Skeletal muscle cell (primary cell): ENCODE results near the gene RPN1.
A peak's percentile ranks its signal among the peaks of the same experiment; 100 is the strongest.
"Not testable (repeated sequence)": the region's sequence is repeated elsewhere in the genome, so short reads cannot be mapped to it uniquely, and the experiment has no call there.

Source experiments
- DNase-seq: peaks from one replicate; pipeline ENCODE4 v3.0.0-alpha.2; 2010; ENCODE audit warnings: low read depth
- H3K4me3 ChIP-seq: 2 replicates; pipeline ENCODE4 v1.5.1; 2011; ENCODE audit warnings: low read depth, mild to moderate bottlenecking, control low read depth, low read length, moderate library complexity

RPN1 gene

DNA sequence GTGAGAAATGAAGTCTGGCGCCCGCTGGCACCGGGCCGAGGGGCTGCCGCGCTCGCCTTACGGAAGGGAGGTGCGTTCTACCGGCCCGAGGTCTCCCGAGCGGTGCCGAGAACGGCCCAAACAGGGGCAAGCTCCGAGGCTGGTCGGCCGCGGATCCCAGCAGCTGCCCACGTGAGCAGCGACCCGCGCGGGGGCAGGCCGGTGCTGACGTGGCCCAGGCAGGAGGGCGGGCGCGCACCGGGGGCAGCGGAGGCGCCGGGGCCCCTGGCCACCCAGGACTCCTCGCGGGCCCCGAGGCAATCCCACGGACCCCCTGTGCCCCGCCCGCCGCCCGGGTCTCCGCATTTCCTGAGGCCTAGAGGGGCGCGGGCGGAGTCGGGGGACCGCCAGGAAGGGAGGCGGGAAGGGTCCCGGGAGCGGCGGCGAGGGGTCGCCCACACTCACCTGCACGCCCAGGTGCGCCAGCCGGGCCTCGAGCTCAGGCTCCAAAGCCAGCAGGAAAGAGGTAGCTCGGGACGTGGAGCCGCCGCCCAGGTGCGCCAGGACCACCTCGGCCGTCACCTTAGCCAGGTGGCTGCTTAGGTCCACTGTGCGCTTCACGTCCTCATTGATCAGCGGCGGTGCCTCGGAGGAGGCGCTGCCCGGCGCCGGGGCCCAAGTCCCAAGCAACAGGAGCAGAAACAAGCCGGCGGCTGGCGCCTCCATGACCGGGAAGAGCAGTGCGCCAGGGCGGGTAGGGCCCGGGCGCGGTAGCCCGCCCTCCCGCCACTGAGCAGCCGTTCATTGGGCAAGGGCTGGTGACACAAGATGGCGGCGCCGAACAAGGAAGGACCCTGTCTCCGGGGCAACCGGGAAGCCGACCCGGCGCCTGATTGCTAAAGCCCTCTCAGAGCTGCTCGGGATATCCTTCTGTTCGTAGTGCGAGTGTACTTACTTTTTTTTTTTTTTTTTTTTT, at the start of gene RPN1:
TSS of gene RPN1 (minus strand) at position 723 of the 955 bp plus-strand sequence. CDS start at position 705, 18 bp downstream.
- DNase-seq: peak; percentile 79
- H3K4me3 ChIP-seq: peak within 1 kb of the TSS; percentile 98

DNA sequence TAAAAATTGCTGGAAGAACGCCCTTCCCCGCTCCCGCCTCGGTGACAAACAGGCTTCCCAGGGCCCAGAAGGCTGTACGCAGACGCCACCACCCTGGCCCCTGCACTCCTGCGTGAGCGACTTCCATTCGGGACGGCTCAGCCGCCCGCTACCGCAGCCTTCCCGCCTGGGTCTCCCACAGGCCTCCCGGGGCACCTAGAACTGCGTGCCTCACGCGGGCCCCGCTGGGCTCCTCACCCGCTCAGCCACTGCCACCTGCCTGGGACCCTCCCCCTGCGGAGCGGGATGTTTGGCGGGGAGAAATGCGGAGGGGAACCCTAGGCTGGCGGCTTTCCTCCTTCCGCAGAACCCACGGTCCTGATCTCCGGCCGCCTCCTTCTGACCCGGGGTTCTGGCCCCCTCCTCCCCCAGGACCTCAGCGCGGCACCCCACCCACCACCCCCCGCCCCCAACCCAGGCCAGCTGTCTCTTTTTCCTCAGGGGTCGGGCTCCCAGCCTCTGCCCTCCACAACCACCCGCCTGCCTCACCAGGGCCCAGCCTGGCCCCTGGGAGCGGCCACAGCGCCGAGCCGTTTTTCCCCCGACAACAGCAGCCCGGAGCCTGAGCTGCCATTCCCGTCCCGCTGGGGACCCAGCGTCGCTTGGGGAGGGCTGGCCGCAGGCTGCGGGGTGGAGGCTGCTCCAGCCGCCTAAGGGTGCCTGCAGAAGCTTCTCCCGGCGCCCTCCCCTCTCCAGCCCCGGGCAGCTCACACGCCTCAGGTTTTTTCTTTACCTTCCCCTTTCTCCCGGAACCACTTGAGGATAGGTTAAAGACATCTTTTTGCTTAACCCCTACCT, 47.8 kb upstream of the RPN1 start:
- H3K4me3 ChIP-seq: peak overlapping the region; percentile 55
- no peak for DNase-seq

GRCh38 chr3:128697341-128697740, 46.7 kb upstream of the RPN1 start:
- no peak overlapping the region for H3K4me3 ChIP-seq
- no peak for DNase-seq

DNA sequence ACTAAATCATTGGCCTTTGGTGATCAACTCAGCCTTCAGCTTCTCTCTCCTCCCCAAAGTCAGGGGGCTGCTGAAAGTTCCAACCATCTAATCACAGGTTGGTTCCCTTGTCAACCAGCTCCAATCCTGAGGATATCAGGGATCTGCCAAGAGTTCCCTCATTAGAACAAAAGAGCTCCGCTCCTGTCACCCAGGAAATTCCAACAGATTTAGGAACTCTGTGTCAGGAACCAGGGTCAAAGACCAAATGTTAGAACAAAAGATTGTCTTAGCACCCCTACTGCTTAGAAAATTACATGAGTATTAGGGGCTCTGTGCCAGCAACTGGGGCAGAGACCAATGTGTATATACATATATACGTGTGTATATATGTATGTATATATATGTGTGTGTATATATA, 43.1 kb upstream of the RPN1 start:
- no peak for DNase-seq
- H3K4me3 ChIP-seq: no peak overlapping the region

DNA sequence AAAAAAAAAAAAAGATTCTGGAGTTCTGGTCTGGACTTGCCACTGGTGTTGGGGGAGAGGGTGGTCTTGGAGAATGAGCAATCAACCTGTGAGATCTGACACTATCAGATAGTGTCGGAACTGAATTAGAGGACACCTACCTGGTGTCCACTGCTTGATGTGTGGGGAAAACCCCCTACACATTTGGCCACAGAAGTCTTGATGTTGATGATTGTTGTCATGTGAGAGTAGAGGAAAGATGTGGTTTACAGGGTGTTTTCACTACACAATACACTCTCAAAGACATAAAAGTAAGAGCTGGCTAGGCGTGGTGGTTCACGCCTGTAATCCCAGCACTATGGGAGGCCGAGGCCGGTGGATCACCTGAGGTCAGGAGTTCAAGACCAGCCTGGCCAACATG, 38.4 kb upstream of the RPN1 start:
- DNase-seq: no peak
- H3K4me3 ChIP-seq: no peak overlapping the region

- DNase-seq: no peak
- no peak overlapping the region for H3K4me3 ChIP-seq
Observed at GRCh38 chr3:128686465-128686864, 35.8 kb upstream of the RPN1 start.

DNA sequence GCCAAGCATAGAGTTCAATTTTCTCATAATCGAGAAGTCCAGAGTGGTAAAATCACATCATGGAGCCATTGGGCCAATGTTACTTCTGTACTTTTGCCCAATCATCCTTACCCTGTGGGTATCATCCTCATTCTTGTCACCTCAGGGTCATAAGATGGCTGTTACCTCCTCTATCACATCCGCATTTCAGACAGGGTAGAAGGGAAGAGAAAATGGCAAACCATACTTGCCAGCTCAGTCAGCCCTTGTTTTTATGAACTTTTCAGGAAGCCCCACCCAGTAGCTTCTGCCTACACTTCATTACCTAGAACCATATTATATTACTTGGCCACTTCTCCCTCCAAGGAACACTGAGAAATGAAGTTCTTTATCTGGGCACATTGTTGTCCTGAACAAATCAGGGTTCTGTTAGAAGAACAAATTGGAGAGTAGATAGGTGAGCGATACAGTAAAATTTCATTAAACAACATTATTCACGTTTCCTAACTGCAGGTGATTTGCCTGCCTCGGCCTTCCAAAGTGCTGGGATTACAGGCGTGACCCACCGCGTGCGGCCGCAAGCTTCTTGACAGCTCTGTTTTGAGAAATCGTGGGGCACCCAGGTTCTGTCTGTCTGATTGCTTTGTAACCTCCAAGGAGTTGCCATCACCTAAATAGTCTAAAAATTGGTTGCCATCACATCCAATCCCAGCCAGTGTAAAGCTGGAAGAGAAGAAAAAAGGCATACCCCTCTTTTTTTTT, 34.5 kb upstream of the RPN1 start:
- H3K4me3 ChIP-seq: no peak overlapping the region
- no peak for DNase-seq

DNA sequence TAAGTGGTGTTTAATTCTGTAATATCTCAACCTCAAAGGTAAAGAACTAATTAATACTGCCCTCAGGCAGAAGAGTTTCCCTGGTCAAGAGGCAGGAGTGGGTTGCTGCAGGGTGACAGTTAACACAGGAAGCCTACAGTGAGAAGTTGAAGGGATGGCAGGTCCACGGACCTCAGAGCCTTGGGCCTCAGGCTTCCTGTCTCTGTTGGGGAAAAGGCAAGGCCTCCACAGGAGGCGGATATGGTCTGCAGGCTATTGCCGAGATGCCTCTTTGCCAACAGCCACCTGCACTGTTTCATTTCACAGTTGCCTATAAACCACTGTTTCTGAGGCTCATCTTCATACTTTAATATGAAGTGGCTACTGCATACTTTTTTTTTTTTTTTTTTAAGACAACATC, 33.3 kb upstream of the RPN1 start:
- DNase-seq: no peak
- no peak overlapping the region for H3K4me3 ChIP-seq

- DNase-seq: no peak
- H3K4me3 ChIP-seq: peak overlapping the region; percentile 62
Observed at GRCh38 chr3:128681369-128681829, 30.8 kb upstream of the RPN1 start.

DNA sequence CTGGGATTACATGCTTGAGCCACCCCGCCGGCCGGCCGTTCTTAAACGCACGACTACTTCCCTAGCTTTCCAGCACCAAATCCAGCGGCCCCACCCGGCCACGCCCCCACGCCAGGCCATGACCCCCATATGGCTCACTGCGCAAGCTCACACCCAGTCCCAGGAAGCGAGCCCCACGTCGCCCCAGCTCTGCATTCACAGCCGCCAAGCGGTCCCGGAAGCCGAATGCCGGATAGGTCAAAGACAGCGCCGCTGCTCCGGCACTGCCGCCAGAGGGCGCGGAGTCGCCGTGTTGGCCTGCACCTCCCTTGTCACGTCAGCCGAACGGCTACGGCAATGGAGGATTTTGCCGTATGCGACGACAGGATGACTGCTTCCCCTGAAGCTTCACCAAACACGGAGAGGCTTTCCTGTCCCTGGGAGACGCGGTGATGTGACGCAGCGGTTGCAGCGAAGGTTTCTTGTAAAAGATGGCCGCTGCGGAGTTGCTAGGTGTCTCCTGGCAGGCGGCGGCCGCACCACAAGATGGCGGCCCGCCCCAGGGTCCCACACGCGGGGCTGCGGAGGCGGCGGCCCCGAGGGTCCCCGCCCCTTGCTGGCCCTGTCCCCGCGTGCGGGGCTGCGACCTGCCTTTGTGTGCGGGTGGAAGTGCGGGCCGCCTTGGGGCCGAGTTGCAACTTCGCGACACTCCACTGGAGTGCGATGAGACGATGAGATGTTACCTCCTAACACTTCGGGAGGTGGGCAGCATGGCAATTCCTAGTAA, 30.2 kb upstream of the RPN1 start:
- H3K4me3 ChIP-seq: peak overlapping the region; percentile 62
- DNase-seq: peak; percentile 89

- H3K4me3 ChIP-seq: no peak overlapping the region
- no peak for DNase-seq
Observed at GRCh38 chr3:128679338-128679737, 28.7 kb upstream of the RPN1 start.

DNA sequence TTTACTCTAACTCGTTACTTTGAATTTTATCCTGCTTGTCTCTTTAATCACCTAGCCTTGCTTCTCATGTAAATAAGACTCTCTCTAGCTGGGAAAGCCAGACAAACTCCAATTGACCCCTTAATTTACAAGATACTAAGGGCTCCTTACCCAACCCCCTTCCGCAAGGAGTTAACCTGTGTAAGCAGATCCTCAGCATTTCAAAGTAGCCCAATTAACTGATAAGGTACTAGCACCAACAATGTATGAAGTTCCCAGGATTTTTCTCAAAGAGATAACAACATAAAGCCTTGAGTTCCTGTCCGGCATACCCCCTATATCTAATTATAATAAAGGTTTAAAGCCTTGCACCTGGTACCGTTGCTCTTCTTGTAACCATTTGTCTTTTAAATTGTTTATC, 25.2 kb upstream of the RPN1 start:
- H3K4me3 ChIP-seq, DNase-seq: not testable (repeated sequence)

DNA sequence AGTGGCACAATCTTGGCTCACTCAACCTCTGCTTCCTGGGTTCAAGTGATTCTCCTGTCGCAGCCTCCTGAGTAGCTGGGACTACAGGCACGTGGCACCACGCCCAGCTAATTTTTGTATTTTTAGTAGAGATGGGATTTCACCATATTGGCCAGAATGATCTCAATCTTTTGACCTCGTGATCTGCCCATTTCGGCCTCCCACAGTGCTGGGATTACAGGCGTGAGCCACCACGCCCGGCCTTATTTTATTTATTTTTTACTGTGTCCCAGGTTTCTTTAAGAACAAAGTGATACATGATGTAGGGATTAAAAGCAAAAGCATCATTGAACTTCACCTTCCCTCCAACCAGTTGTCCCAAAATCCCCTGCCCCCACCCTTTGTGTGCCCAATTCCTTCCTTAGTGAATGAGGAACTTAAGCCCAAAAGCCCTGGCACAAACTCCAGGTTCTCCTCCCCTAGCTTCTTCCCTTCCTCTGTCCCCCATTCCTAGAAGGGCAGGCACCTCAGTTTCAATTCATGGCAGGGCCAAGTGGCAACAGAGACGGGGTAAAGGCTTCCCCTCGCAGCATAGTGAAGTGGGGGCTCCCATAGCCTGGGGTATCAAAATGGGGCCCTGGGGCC, 23.7 kb upstream of the RPN1 start:
- H3K4me3 ChIP-seq: no peak overlapping the region
- no peak for DNase-seq

DNA sequence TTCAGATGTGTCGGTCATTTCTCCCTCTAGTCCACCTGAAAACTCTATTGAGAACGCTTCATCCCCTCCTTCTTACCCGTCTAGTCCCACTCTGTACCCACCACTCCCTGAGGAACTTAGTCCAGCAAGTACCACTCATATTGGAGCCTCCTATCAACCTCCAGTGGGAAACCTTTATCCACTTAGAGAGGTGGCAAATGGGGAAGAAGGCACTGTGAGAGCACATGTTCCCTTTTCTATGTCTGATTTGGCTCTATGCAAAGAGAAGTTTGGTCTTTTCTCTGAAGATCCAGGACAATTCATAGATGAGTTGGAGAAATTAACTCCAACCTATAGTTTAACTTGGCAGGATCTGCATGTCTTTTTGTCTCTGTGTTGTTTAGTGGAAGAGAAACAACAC, 17.0 kb upstream of the RPN1 start:
- DNase-seq: no peak
- H3K4me3 ChIP-seq: no peak overlapping the region

- no peak for DNase-seq
- H3K4me3 ChIP-seq: no peak overlapping the region
Observed at GRCh38 chr3:128665362-128666021, 14.9 kb upstream of the RPN1 start.

GRCh38 chr3:128663151-128663550, 12.5 kb upstream of the RPN1 start:
- DNase-seq: no peak
- H3K4me3 ChIP-seq: no peak overlapping the region

- no peak overlapping the region for H3K4me3 ChIP-seq
- no peak for DNase-seq
Observed at GRCh38 chr3:128655531-128655930, 4.9 kb upstream of the RPN1 start.
